ENCODE measurements around the gene PLEKHG4.
A peak's percentile ranks its signal among the peaks of the same experiment; 100 is the strongest.

Gene PLEKHG4

DNA sequence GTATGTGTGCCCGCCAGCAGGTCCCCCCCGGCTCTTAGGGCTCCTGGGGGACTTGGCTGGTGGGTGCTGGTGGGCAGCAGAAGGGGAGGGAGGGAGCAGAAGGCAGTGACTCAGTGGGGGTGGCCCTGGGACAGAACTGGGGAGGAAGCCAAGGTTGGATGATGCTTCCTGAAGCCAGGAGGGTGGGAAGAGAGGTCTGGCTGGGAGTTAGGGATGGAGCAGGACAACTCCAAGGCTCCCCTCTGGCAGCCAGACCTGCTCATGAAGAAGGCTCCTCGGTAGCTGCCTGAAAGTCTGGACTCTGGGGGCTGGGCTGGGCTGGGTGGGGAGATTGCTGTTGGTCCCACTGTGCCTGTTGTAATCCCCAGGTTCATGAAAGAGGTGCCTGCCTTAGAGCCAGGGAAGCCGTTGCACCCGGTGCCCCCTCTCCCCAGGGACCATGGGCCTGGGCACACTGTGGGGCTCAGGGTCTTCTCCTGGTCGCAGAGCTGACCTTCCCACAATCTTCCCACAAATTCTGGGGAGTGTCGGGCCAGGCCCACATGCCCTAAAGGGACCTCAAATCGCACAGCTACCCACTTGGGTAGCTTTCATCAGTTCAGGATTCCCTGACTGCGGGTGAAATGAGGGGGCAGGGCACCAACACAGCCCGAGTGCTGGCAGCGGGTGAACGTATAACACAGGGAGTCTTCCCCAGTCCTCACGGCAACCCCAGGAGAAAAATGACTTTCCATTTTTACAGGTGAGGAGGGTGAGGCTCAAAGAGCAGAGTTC, 1.1 kb upstream of the PLEKHG4 start:
- Histone ChIP-seq H3K79me2 (no peaks in the 10 kb centered on the region), H3K4me3 (ENCODE audit: low read depth, low read length) (peak overlapping the region; percentile 52), H3K27ac (no peak overlapping the region), H3K36me3 (ENCODE audit: control insufficient read depth, insufficient read depth, low read length) (no peaks in the 10 kb centered on the region), H3K27me3 (ENCODE audit: control insufficient read depth, insufficient read depth, low read length) (no peaks in the 10 kb centered on the region), H3K9ac (no peak overlapping the region), H3K9me3 (ENCODE audit: control insufficient read depth, low read length) (no peaks in the 10 kb centered on the region), H3K4me2 (ENCODE audit: low read length) (peak overlapping the region; percentile 75), H3K4me1 (no peaks in the 10 kb centered on the region), H2AFZ (no peak overlapping the region)
- TF ChIP-seq, protein P1, sequence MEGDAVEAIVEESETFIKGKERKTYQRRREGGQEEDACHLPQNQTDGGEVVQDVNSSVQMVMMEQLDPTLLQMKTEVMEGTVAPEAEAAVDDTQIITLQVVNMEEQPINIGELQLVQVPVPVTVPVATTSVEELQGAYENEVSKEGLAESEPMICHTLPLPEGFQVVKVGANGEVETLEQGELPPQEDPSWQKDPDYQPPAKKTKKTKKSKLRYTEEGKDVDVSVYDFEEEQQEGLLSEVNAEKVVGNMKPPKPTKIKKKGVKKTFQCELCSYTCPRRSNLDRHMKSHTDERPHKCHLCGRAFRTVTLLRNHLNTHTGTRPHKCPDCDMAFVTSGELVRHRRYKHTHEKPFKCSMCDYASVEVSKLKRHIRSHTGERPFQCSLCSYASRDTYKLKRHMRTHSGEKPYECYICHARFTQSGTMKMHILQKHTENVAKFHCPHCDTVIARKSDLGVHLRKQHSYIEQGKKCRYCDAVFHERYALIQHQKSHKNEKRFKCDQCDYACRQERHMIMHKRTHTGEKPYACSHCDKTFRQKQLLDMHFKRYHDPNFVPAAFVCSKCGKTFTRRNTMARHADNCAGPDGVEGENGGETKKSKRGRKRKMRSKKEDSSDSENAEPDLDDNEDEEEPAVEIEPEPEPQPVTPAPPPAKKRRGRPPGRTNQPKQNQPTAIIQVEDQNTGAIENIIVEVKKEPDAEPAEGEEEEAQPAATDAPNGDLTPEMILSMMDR (IDR thresholded peaks at IDR 0.05): no peak

DNA sequence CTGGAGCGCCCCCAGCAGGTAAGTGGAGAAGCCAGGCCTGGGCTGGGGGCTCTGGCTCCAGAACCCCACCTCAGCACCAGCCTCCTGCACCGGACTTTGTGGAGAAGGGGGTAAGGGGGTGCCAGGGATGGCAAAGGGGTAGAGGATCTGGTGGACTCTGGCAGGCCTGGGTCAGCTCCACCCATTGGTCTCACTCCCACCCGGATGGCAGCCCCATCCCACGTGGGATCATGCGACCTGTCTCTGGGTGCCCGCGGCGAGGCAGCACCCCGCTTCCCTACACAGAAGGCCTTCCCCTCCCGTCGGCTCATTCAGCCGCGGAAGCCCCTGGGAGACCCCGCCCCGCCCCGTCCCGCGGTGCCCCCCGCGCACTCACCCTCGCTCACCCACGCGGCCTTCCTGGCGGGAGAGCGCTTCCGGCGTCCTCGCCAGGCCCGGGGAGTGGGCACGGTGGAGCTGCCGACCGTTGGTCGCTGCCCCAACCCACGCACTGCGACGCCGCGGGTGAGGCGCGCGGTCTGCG, 498 bp upstream of the PLEKHG4 start:
- peak overlapping the region; percentile 75 for H3K4me2 ChIP-seq (ENCODE audit: low read length)
- no peaks in the 10 kb centered on the region for H3K27me3 ChIP-seq (ENCODE audit: control insufficient read depth, insufficient read depth, low read length)
- no peaks in the 10 kb centered on the region for H3K4me1 ChIP-seq
- H3K27ac ChIP-seq: no peak overlapping the region
- TF ChIP-seq, protein P1 (IDR thresholded peaks at IDR 0.05): no peak
- H3K36me3 ChIP-seq (ENCODE audit: control insufficient read depth, insufficient read depth, low read length): no peaks in the 10 kb centered on the region
- H3K4me3 ChIP-seq (ENCODE audit: low read depth, low read length): peak overlapping the region; percentile 52
- peak overlapping the region; percentile 73 for H2AFZ ChIP-seq
- no peaks in the 10 kb centered on the region for H3K79me2 ChIP-seq
- no peaks in the 10 kb centered on the region for H3K9me3 ChIP-seq (ENCODE audit: control insufficient read depth, low read length)
- H3K9ac ChIP-seq: no peak overlapping the region

DNA sequence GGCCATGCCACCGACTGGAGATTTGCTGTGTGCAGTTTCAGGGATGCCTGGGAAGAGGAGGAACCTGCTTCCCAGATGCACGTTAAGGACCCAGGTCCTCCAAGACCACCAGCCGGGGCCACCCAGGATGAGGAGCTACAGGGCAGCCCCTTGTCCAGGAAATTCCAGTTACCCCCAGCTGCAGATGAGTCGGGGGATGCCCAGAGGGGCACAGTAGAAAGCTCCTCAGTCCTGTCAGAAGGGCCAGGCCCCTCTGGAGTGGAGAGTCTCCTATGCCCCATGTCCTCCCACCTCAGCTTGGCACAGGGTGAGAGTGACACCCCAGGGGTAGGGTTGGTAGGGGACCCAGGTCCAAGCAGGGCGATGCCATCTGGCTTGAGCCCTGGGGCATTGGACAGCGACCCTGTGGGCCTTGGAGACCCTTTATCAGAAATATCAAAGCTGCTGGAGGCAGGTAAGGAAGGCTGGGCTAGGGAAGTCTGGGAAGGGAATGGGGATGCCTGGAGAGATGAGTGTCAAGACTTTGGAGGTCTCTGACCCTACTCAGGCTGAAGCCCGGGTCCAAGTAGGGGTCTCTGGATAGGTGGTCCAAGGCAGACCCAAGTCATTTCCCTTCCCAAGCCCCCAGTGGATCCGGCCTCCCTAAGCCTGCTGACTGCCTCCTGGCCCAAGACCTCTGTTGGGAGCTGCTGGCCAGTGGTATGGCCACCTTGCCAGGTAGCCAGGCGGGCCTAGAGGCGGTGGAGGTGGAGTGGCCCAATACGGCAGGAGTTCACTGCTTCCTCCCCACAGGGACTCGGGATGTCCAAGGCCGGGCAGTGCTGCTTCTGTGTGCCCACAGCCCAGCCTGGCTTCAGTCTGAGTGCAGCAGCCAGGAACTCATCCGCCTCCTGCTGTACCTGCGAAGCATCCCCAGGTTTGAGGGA, 1.0 kb downstream of the PLEKHG4 start:
- no peaks in the 10 kb centered on the region for H3K27me3 ChIP-seq (ENCODE audit: control insufficient read depth, insufficient read depth, low read length)
- no peak overlapping the region for H2AFZ ChIP-seq
- no peaks in the 10 kb centered on the region for H3K79me2 ChIP-seq
- H3K27ac ChIP-seq: no peak overlapping the region
- H3K36me3 ChIP-seq (ENCODE audit: control insufficient read depth, insufficient read depth, low read length): no peaks in the 10 kb centered on the region
- peaks cover 7% of the 10 kb centered on the region for H3K4me1 ChIP-seq
- TF ChIP-seq, protein P1 (IDR thresholded peaks at IDR 0.05): no peak
- H3K9me3 ChIP-seq (ENCODE audit: control insufficient read depth, low read length): no peaks in the 10 kb centered on the region
- no peak overlapping the region for H3K4me3 ChIP-seq (ENCODE audit: low read depth, low read length)
- no peak overlapping the region for H3K4me2 ChIP-seq (ENCODE audit: low read length)
- no peak overlapping the region for H3K9ac ChIP-seq

DNA sequence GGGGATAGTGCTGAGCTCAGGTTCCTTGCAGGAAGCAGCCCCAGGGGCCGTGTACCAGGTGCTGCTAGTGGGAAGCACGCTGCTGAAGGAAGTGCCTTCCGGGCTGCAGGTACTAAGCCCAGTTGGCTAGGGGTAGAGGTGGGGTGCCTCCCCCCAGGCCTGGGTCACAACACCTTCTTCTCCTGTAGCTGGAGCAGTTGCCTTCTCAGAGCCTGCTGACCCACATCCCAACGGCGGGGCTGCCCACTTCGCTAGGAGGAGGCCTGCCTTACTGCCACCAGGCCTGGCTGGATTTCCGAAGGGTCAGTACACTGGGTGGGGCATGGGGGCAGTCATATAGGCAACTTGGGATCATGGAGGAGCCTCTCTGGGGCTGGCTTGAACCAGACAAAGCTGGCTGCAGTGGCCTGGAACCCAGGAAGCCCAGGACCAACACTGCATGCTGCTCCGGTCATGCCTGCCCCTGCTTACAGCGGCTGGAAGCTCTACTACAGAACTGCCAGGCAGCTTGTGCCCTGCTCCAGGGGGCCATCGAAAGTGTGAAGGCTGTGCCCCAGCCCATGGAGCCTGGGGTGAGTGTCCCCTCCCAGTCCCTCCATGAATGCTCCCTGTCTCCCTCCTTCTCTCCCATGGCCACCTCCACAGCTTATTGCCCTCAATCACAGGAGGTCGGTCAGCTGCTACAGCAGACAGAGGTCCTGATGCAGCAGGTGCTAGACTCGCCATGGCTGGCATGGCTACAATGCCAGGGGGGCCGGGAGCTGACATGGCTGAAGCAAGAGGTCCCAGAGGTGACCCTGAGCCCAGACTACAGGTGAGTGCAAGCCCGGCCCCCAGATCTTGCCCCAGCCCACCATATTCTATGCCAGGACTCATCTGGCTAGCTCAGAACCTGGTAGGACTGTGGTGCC, 2.5 kb downstream of the PLEKHG4 start:
- no peak overlapping the region for H2AFZ ChIP-seq
- H3K4me3 ChIP-seq (ENCODE audit: low read depth, low read length): no peak overlapping the region
- H3K4me1 ChIP-seq: peaks cover 7% of the 10 kb centered on the region
- TF ChIP-seq, protein P1 (IDR thresholded peaks at IDR 0.05): no peak
- no peak overlapping the region for H3K4me2 ChIP-seq (ENCODE audit: low read length)
- H3K79me2 ChIP-seq: no peaks in the 10 kb centered on the region
- H3K9me3 ChIP-seq (ENCODE audit: control insufficient read depth, low read length): no peaks in the 10 kb centered on the region
- H3K36me3 ChIP-seq (ENCODE audit: control insufficient read depth, insufficient read depth, low read length): no peaks in the 10 kb centered on the region
- H3K27ac ChIP-seq: no peak overlapping the region
- no peak overlapping the region for H3K9ac ChIP-seq
- no peaks in the 10 kb centered on the region for H3K27me3 ChIP-seq (ENCODE audit: control insufficient read depth, insufficient read depth, low read length)
